ENCODE measurements around the gene AFF1.

The AFF1 gene

GRCh38 chr4:87006426-87006675 is 71.5 kb downstream of the AFF1 start:
- TF ChIP-seq CTCF (IDR thresholded peaks at IDR 0.05; ENCODE audit: insufficient read depth, low read depth, low read length, missing control alignments), result peak; percentile 18
- H3K4me3 ChIP-seq (ENCODE audit: low read depth, low read length), result peak overlapping the region; percentile 66
- no peak for DNase-seq (ENCODE audit: low read depth)

GRCh38 chr4:87006676-87007527 is 72.1 kb downstream of the AFF1 start:
- no peak for TF ChIP-seq CTCF (IDR thresholded peaks at IDR 0.05; ENCODE audit: insufficient read depth, low read depth, low read length, missing control alignments)
- DNase-seq (ENCODE audit: low read depth), result peak; percentile 97
- peak overlapping the region; percentile 66 for H3K4me3 ChIP-seq (ENCODE audit: low read depth, low read length)

GRCh38 chr4:87007528-87008446 is 73.0 kb downstream of the AFF1 start:
- peak overlapping the region; percentile 66 for H3K4me3 ChIP-seq (ENCODE audit: low read depth, low read length)
- TF ChIP-seq CTCF (IDR thresholded peaks at IDR 0.05; ENCODE audit: insufficient read depth, low read depth, low read length, missing control alignments), result no peak
- peak; percentile 52 for DNase-seq (ENCODE audit: low read depth)

DNA sequence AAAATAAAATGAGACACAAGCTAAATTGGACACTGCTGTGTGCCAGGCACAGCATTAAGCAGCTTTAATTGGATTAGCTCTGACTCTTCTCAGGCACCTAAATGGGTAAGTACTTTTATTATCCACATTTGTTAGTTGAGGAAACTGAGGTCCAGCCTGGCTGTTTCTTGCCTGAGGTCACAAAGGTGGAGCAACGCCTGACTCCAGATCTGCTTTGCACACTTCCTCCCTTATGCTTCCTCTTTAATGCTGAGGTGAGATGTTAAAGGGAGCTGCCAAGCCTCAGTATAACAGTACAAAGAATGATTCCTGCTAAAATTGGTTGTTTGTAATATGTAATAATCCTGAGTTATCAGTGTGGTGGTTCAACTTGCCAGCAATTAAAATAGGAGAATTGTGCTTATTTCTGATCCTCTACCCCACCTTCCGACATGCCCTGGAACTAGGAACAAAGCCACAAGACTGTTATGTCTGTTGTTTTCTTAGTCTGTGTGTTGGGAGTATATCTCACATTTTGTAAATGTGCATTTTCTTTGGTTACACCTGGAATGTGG is 74.4 kb downstream of the AFF1 start:
- peak; percentile 38 for DNase-seq (ENCODE audit: low read depth)
- TF ChIP-seq CTCF (IDR thresholded peaks at IDR 0.05; ENCODE audit: insufficient read depth, low read depth, low read length, missing control alignments), result no peak
- H3K4me3 ChIP-seq (ENCODE audit: low read depth, low read length), result peak overlapping the region; percentile 66

GRCh38 chr4:87010192-87010591 is 75.4 kb downstream of the AFF1 start:
- no peak for DNase-seq (ENCODE audit: low read depth)
- TF ChIP-seq CTCF (IDR thresholded peaks at IDR 0.05; ENCODE audit: insufficient read depth, low read depth, low read length, missing control alignments), result no peak
- peak overlapping the region; percentile 66 for H3K4me3 ChIP-seq (ENCODE audit: low read depth, low read length)

GRCh38 chr4:87011340-87012034 is 76.7 kb downstream of the AFF1 start:
- H3K4me3 ChIP-seq (ENCODE audit: low read depth, low read length), result no peak overlapping the region; the same call in 1 of the 2 replicates
- DNase-seq (ENCODE audit: low read depth), result no peak
- TF ChIP-seq CTCF (IDR thresholded peaks at IDR 0.05; ENCODE audit: insufficient read depth, low read depth, low read length, missing control alignments), result no peak

All from GM12865 (cell line).